GM12878 (cell line): ENCODE results near the gene PIM2. TPM values are rescaled to one million over a fixed set of nuclear protein-coding genes. Genes with fewer than 3 reads are reported as not detected.

Source experiments
- ATAC-seq: fragments of 200-7000 bp; cut with Tn5 transposase; 3 replicates; pipeline ENCODE4 v1.9.1; 2020; ENCODE audit warnings: mild to moderate bottlenecking, moderate library complexity
- BruUV-seq: library from RNA; stranded (reverse); fragments of 400-500 nt; replicated peaks from 2 replicates; lab custom pipeline; 2021; lab: Mats Ljungman, UMichigan
- CTCF ChIA-PET: fragments of 300-600 bp; sonication (Branson Sonifier 250); formaldehyde crosslinking; extraction: SDS; loops from one replicate; lab custom pipeline; 2021; ENCODE audit warnings: inconsistent platforms; lab: Yijun Ruan, JAX
- POLR2A ChIA-PET: fragments of 350-600 bp; formaldehyde crosslinking; extraction: SDS; loops from one replicate; lab custom pipeline; 2021; ENCODE audit warnings: inconsistent platforms; lab: Charles Lee
- RAD21 ChIA-PET: fragments of 300-600 bp; sonication (Branson Sonifier 250); formaldehyde crosslinking; loops from one replicate; lab custom pipeline; 2023; ENCODE audit warnings: antibody characterized with exemption; ENCODE audit not compliant: unreplicated experiment; lab: Charles Lee
- SMC1A ChIA-PET: fragments of 300-600 bp; sonication (Branson Sonifier 250); formaldehyde crosslinking; loops from one replicate; lab custom pipeline; 2023; ENCODE audit not compliant: unreplicated experiment, uncharacterized antibody; lab: Charles Lee
- DNase-seq: peaks from one replicate; pipeline ENCODE4 v3.0.0-alpha.2; 2011; ENCODE audit warnings: low read depth, low spot score
- FAIRE-seq: peaks from 3 replicates; lab custom pipeline; 2011; peaks lifted over from hg19 to GRCh38; lab: Jason Lieb, UNC
- H2AFZ ChIP-seq: 2 replicates; pipeline ENCODE4 v1.6.0; 2011; ENCODE audit warnings: low read depth, low read length, control low read depth; ENCODE audit not compliant: control insufficient read depth
- H3K27ac ChIP-seq: 2 replicates; pipeline ENCODE4 v1.5.1; 2011; ENCODE audit warnings: control low read depth; ENCODE audit not compliant: control insufficient read depth, insufficient read depth
- H3K27me3 ChIP-seq, 2 experiments: replicated peaks in 1 of 2; 2 replicates each; pipeline versions ENCODE4 v1.6.0 to v1.6.1; 2011; ENCODE audit warnings: low read length in 1 of 2; ENCODE audit not compliant: control insufficient read depth in 2 of 2, insufficient read depth in 2 of 2
- H3K36me3 ChIP-seq, 2 experiments: 2 replicates each; pipeline ENCODE4 v1.5.1; 2011; ENCODE audit warnings: low read length in 1 of 2; ENCODE audit not compliant: control insufficient read depth in 2 of 2, insufficient read depth in 2 of 2
- H3K4me1 ChIP-seq: 2 replicates; pipeline ENCODE4 v1.6.1; 2011; ENCODE audit warnings: mild to moderate bottlenecking, low read length, moderate library complexity, mixed read lengths; ENCODE audit not compliant: control insufficient read depth, insufficient read depth
- H3K4me2 ChIP-seq: 2 replicates; pipeline ENCODE4 v1.6.0; 2011; ENCODE audit warnings: control low read depth; ENCODE audit not compliant: control insufficient read depth, insufficient read depth
- H3K4me3 ChIP-seq: fragments of 200-600 bp; sonication (generic); 2 replicates; pipeline ENCODE4 v1.5.1; 2016
- H3K79me2 ChIP-seq: 2 replicates; pipeline ENCODE4 v1.6.0; 2011; ENCODE audit warnings: low read length; ENCODE audit not compliant: control insufficient read depth, insufficient read depth
- H3K9ac ChIP-seq: 2 replicates; pipeline ENCODE4 v1.8.0; 2011; ENCODE audit warnings: low read length, control low read depth, mixed read lengths; ENCODE audit not compliant: control insufficient read depth, insufficient read depth
- H3K9me3 ChIP-seq: replicated peaks from 3 replicates; pipeline ENCODE4 v1.5.1; 2011; ENCODE audit warnings: mild to moderate bottlenecking, low read length; ENCODE audit not compliant: control insufficient read depth, insufficient read depth
- H4K20me1 ChIP-seq: 2 replicates; pipeline ENCODE4 v1.6.0; 2011; ENCODE audit not compliant: control insufficient read depth, insufficient read depth
- BCL3 ChIP-seq: IDR thresholded peaks from 2 replicates; pipeline ENCODE4 v1.6.1; 2011; ENCODE audit warnings: borderline replicate concordance, low read depth, mild to moderate bottlenecking, moderate library complexity, low read length; ENCODE audit not compliant: insufficient read depth, poor library complexity, severe bottlenecking
- CBFB ChIP-seq: IDR thresholded peaks from 2 replicates; pipeline ENCODE4 v1.6.1; 2016; ENCODE audit warnings: antibody characterized with exemption, low read depth
- IKZF1 ChIP-seq: fragments of 450-650 bp; conservative IDR thresholded peaks from 2 replicates; pipeline ENCODE4 v1.6.1; 2017; ENCODE audit warnings: antibody characterized with exemption, mild to moderate bottlenecking
- IKZF2 ChIP-seq, 2 experiments: fragments of 450-650 bp; IDR thresholded peaks; 2 replicates each; pipeline ENCODE4 v1.6.1; 2017; ENCODE audit warnings: mild to moderate bottlenecking in 2 of 2, moderate library complexity in 2 of 2
- PML ChIP-seq: IDR thresholded peaks from 2 replicates; pipeline ENCODE4 v1.6.1; 2012; ENCODE audit warnings: low read length, inconsistent platforms
- RELB ChIP-seq: fragments of 450-650 bp; IDR thresholded peaks from 2 replicates; pipeline ENCODE4 v1.6.1; 2017; ENCODE audit warnings: low read depth, mild to moderate bottlenecking, moderate library complexity
- SREBF2 ChIP-seq: IDR thresholded peaks from 2 replicates; pipeline ENCODE4 v1.6.1; 2012; ENCODE audit warnings: mild to moderate bottlenecking, low read length
- ZNF207 ChIP-seq: fragments of 450-650 bp; IDR thresholded peaks from 2 replicates; pipeline ENCODE4 v1.6.1; 2014; ENCODE audit warnings: antibody characterized with exemption, mild to moderate bottlenecking, borderline replicate concordance
- WGBS: methylation state at CpG from one replicate; pipeline ENCODE4 v1.1.6; 2016; ENCODE audit warnings: low lambda C conversion rate; ENCODE audit not compliant: insufficient replicate concordance, insufficient coverage; ENCODE audit errors: missing lambda C conversion rate; 5-methylcytosine and 5-hydroxymethylcytosine counted together
- in situ Hi-C: fragments of 300-500 bp; cut with MboI; formaldehyde crosslinking; loops from 9 replicates; pipeline ENCODE4 v1.14.3; 2018; ENCODE audit warnings: mixed read lengths
- intact Hi-C: fragments of 100-400 bp; cut with micrococcal nuclease; formaldehyde crosslinking; loops from one replicate; pipeline ENCODE4 v1.14.2; 2022; ENCODE audit not compliant: unreplicated experiment
- polyA plus RNA-seq, 11 experiments: library from polyadenylated mRNA; depleted of rRNA in 4 of 11; unstranded in 6 of 11; stranded (reverse) in 5 of 11; fragments of >200 nt; fragmentation: Nextera tagmentation in 4 of 11; fragmentation: Illumina TruSeq in 1 of 11; extraction: Ambion mirVana in 4 of 11; extraction: Trizol in 1 of 11; gene quantifications; 1 replicate in 1 of 11; 2 replicates in 10 of 11; pipeline versions ENCODE4 v1.2.1 to v1.2.3, GENCODE V29; 2011 to 2016; ENCODE audit warnings: inconsistent platforms in 2 of 11, missing spikeins in 2 of 11, low read depth in 1 of 11
- total RNA-seq, 4 experiments: library from RNA; depleted of rRNA in 3 of 4; stranded (reverse); fragments of >200 nt in 3 of 4; fragmentation: Illumina TruSeq in 1 of 4; extraction: Trizol in 1 of 4; gene quantifications; 2 replicates each; pipeline versions ENCODE4 v1.2.1 to v1.2.3, GENCODE V29; 2013 to 2021
- TF ChIP-seq, protein P1 (sequence below): IDR thresholded peaks from 2 replicates; pipeline ENCODE4 v1.6.1; 2012; ENCODE audit warnings: improper control_type of control experiment, low read depth, low read length; ENCODE audit not compliant: insufficient replicate concordance

PIM2 gene
- total and polyA plus RNA-seq, 10 of the 15 experiments (the other 5 are each of a cell fraction or from before 2014, with no cell fraction given), result 19.2 to 96.8 (median 32.3) TPM

- Histone ChIP-seq H3K27ac (peak overlapping the region; percentile 51), H3K79me2 (peaks cover 38% of the 10 kb centered on the region), H3K9me3 (no peaks in the 10 kb centered on the region; the same call in 2 of the 3 replicates), H4K20me1 (peaks cover 3% of the 10 kb centered on the region), H3K36me3 (no peaks in the 10 kb centered on the region; a peak in 1 of 4 replicates), H3K4me3 (peak overlapping the region; percentile 43; the same call in 1 of the 2 replicates), H2AFZ (no peak overlapping the region), H3K27me3 (no peaks in the 10 kb centered on the region), H3K4me1 (peaks cover 9% of the 10 kb centered on the region), H3K9ac (peak overlapping the region; percentile 58), H3K4me2 (peak overlapping the region; percentile 56; the same call in 1 of the 2 replicates)
- TF ChIP-seq CBFB, result 0 out of 2 replicates have a peak, but pooled peaks have one; percentile 7
- TF ChIP-seq, protein P1, sequence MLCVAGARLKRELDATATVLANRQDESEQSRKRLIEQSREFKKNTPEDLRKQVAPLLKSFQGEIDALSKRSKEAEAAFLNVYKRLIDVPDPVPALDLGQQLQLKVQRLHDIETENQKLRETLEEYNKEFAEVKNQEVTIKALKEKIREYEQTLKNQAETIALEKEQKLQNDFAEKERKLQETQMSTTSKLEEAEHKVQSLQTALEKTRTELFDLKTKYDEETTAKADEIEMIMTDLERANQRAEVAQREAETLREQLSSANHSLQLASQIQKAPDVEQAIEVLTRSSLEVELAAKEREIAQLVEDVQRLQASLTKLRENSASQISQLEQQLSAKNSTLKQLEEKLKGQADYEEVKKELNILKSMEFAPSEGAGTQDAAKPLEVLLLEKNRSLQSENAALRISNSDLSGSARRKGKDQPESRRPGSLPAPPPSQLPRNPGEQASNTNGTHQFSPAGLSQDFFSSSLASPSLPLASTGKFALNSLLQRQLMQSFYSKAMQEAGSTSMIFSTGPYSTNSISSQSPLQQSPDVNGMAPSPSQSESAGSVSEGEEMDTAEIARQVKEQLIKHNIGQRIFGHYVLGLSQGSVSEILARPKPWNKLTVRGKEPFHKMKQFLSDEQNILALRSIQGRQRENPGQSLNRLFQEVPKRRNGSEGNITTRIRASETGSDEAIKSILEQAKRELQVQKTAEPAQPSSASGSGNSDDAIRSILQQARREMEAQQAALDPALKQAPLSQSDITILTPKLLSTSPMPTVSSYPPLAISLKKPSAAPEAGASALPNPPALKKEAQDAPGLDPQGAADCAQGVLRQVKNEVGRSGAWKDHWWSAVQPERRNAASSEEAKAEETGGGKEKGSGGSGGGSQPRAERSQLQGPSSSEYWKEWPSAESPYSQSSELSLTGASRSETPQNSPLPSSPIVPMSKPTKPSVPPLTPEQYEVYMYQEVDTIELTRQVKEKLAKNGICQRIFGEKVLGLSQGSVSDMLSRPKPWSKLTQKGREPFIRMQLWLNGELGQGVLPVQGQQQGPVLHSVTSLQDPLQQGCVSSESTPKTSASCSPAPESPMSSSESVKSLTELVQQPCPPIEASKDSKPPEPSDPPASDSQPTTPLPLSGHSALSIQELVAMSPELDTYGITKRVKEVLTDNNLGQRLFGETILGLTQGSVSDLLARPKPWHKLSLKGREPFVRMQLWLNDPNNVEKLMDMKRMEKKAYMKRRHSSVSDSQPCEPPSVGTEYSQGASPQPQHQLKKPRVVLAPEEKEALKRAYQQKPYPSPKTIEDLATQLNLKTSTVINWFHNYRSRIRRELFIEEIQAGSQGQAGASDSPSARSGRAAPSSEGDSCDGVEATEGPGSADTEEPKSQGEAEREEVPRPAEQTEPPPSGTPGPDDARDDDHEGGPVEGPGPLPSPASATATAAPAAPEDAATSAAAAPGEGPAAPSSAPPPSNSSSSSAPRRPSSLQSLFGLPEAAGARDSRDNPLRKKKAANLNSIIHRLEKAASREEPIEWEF, result no peak
- peak; percentile 57; the same call in 1 of the 2 replicates for TF ChIP-seq PML
- TF ChIP-seq ZNF207, result no peak
- no peak for TF ChIP-seq SREBF2
- no peak for TF ChIP-seq RELB
- 0 out of 4 replicates have a peak, but pooled peaks have one; percentile 8 to 36 for TF ChIP-seq IKZF2 (IDR thresholded peaks at IDR 0.05)
- peak; percentile 1 for TF ChIP-seq BCL3
- TF ChIP-seq IKZF1, result peak; percentile 13
- intact Hi-C loops, result loop anchor here (1.0 to 5.0 kb wide), 3 partner anchors 18 to 123 kb away; partner anchors contain the start of genes OTUD5 and TFE3
- ChIA-PET RAD21 (interaction anchor here (0.6 to 1.0 kb wide), 4 partner anchors 13 to 20 kb away, joined by 3 to 5 read pairs (median 4); no protein-coding TSS in a partner anchor), SMC1A (interaction anchor here (2.3 kb wide), 1 partner anchor 18 kb away, joined by 12 read pairs; no protein-coding TSS in a partner anchor), POLR2A (interaction anchor here (0.6 to 2.9 kb wide), 3 partner anchors 20 to 236 kb away, joined by 3 to 21 read pairs (median 3); no protein-coding TSS in a partner anchor), CTCF (interaction anchor here (1.0 to 1.6 kb wide), 3 partner anchors 18 to 26 kb away, joined by 3 to 8 read pairs (median 6); no protein-coding TSS in a partner anchor)
- ATAC-seq (peak; percentile 48), DNase-seq (no peak), FAIRE-seq (peak; percentile 7)
- in situ Hi-C loops, result no loop called here
- TSS peak; percentile 97 for BruUV-seq
- WGBS, result 36% methylated on average over 15 of the region's 15 CpGs
Measured at GRCh38 chrX:48919360-48919841, 577 bp upstream of the PIM2 start.
